Measurements from ENCODE around the gene FAF1. TPM values are rescaled to one million over a fixed set of nuclear protein-coding genes. Genes with fewer than 3 reads are reported as not detected.
"Not testable (repeated sequence)": the region's sequence is repeated elsewhere in the genome, so short reads cannot be mapped to it uniquely, and the experiment has no call there.

The FAF1 gene
- total RNA-seq, 2 donors from 2014 or later: 45.8 to 50.1 TPM

GRCh38 chr1:50906050-50906449 lies 54.0 kb downstream of the FAF1 start:
- DNase-seq; ATAC-seq; H3K36me3 Mint-ChIP-seq (ENCODE audit: low read depth); H3K27ac Mint-ChIP-seq; H3K27me3 Mint-ChIP-seq; H3K9me3 ChIP-seq (ENCODE audit: control insufficient read depth, low read length, poor library complexity, severe bottlenecking); H3K4me1 Mint-ChIP-seq; H3K4me3 Mint-ChIP-seq: not testable (repeated sequence)

- H3K4me1 Mint-ChIP-seq: peaks cover 21% of the 10 kb centered on the region
These were observed 57.6 kb downstream of the FAF1 start for GRCh38 chr1:50902419-50902818.

DNA sequence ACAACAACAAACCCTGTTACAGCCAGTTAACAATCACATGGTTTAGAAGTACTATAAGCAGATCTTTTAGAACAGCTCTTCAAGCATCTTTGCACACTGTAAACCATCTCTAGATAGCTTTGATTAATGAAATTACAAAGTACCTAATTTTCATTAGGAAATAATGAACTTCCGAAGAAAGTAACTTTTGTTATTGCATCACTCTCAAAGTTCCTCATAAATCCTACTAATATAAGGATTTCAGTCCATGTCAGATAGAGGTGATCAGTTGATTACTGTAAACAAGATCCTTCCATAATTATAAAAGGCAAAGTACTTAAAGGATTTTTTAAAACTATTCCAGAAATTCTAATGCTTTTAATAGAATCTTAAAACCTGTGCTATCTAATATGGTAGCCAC lies 58.2 kb downstream of the FAF1 start:
- H3K27me3 Mint-ChIP-seq: no peaks in the 10 kb centered on the region
- peaks cover 21% of the 10 kb centered on the region for H3K4me1 Mint-ChIP-seq
- H3K4me3 Mint-ChIP-seq: no peak overlapping the region
- DNase-seq (no peak), ATAC-seq (no peak)
- no peaks in the 10 kb centered on the region for H3K9me3 ChIP-seq (ENCODE audit: control insufficient read depth, low read length, poor library complexity, severe bottlenecking)
- no peaks in the 10 kb centered on the region for H3K36me3 Mint-ChIP-seq (ENCODE audit: low read depth)
- no peak overlapping the region for H3K27ac Mint-ChIP-seq

More at GRCh38 chr1:50902419-50902818, 57.6 kb downstream of the FAF1 start:
- no peaks in the 10 kb centered on the region for H3K9me3 ChIP-seq (ENCODE audit: control insufficient read depth, low read length, poor library complexity, severe bottlenecking)
- DNase-seq (no peak), ATAC-seq (no peak)
- Mint-ChIP-seq H3K4me3 (no peak overlapping the region), H3K36me3 (ENCODE audit: low read depth) (no peaks in the 10 kb centered on the region), H3K27ac (no peak overlapping the region), H3K27me3 (no peaks in the 10 kb centered on the region)

DNA sequence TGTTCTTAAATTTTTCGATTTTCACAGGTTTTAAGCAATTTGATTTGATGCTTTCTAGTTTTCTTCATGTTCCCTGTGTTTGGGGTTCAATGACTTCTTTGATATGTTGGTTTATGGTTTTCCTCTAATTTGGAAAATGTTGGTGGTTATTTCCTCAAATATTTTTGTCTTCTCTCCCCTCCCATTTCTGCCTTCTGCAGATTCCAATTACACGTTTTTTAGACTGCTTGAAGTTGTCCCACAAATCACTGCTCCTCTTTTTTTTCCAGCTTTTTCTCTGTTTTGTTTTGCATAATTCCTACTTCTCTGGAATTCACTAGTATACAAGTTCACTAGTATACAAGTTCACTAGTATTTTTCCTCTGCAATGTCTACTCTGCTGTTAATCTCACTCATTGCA lies 61.3 kb downstream of the FAF1 start:
- Mint-ChIP-seq H3K4me3 (no peak overlapping the region), H3K27me3 (no peaks in the 10 kb centered on the region), H3K4me1 (peaks cover 30% of the 10 kb centered on the region), H3K27ac (no peak overlapping the region), H3K36me3 (ENCODE audit: low read depth) (no peaks in the 10 kb centered on the region)
- H3K9me3 ChIP-seq (ENCODE audit: control insufficient read depth, low read length, poor library complexity, severe bottlenecking): no peaks in the 10 kb centered on the region
- DNase-seq: no peak
- ATAC-seq: no peak

DNA sequence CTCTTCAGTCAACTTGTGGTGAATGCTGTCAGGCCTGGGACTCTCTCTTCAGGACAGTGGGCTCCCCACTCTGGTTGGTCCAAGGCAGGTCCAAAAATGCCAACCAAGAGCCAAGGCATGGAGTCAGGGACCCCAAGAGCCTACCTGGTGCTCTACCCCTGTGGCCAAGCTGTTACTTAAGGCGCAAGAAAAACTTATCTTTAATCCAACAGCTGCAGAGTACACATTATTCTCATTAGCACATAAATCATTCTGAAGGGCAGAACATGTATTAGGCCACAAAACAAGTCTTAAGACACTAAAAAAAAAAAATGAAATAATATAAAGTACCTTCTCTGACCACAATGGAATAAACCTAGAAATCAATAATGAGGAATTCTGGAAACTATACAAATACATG lies 65.7 kb downstream of the FAF1 start:
- Mint-ChIP-seq H3K4me1 (peaks cover 25% of the 10 kb centered on the region), H3K27ac (peak overlapping the region; percentile 17), H3K27me3 (no peaks in the 10 kb centered on the region), H3K4me3 (no peak overlapping the region), H3K36me3 (ENCODE audit: low read depth) (peaks cover 2% of the 10 kb centered on the region)
- no peaks in the 10 kb centered on the region for H3K9me3 ChIP-seq (ENCODE audit: control insufficient read depth, low read length, poor library complexity, severe bottlenecking)
- DNase-seq (no peak), ATAC-seq (no peak)

DNA sequence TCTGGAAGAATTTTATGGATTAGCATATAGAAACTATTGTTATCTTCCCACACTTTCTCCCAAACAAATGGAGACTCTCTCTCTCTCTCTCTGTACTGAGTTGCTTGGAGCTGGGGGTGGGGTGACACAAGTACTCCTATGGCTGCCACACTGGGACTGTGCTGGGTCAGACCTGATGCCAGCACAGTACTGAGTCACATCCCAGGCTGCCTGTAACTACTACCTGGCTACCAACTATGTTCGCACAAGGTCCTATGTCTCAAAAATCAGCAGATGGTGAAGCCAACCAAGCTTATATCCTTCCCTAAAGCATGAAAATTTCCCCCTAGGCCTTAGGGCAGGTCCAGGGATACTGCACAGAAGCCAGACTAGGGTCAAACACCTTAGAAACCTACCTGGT lies 66.6 kb downstream of the FAF1 start:
- H3K27me3 Mint-ChIP-seq: no peaks in the 10 kb centered on the region
- no peak for ATAC-seq
- no peaks in the 10 kb centered on the region for H3K9me3 ChIP-seq (ENCODE audit: control insufficient read depth, low read length, poor library complexity, severe bottlenecking)
- peaks cover 2% of the 10 kb centered on the region for H3K36me3 Mint-ChIP-seq (ENCODE audit: low read depth)
- peaks cover 22% of the 10 kb centered on the region for H3K4me1 Mint-ChIP-seq
- H3K27ac Mint-ChIP-seq: no peak overlapping the region
- DNase-seq: no peak
- no peak overlapping the region for H3K4me3 Mint-ChIP-seq

DNA sequence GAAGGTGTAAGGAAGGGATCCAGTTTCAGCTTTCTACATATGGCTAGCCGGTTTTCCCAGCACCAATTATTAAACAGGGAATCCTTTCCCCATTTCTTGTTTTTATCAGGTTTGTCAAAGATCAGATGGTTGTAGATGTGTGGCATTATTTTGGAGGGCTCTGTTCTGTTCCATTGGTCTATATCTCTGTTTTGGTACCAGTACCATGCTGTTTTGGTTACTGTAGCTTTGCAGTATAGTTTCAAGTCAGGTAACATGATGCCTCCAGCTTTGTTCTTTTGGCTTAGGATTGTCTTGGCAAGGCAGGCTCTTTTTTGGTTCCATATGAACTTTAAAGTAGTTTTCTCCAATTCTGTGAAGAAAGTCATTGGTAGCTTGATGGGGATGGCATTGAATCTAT lies 72.5 kb downstream of the FAF1 start:
- H3K4me1 Mint-ChIP-seq; H3K4me3 Mint-ChIP-seq; DNase-seq; H3K27ac Mint-ChIP-seq; ATAC-seq; H3K27me3 Mint-ChIP-seq; H3K36me3 Mint-ChIP-seq (ENCODE audit: low read depth); H3K9me3 ChIP-seq (ENCODE audit: control insufficient read depth, low read length, poor library complexity, severe bottlenecking): not testable (repeated sequence)

- Mint-ChIP-seq H3K27me3 (no peaks in the 10 kb centered on the region), H3K27ac (no peak overlapping the region), H3K4me3 (no peak overlapping the region)
These were observed 79.7 kb downstream of the FAF1 start for GRCh38 chr1:50880373-50880772.

GRCh38 chr1:50879137-50879536 lies 80.9 kb downstream of the FAF1 start:
- H3K9me3 ChIP-seq (ENCODE audit: control insufficient read depth, low read length, poor library complexity, severe bottlenecking): no peaks in the 10 kb centered on the region
- Mint-ChIP-seq H3K27ac (peak overlapping the region; percentile 67), H3K4me1 (peaks cover 19% of the 10 kb centered on the region), H3K27me3 (no peaks in the 10 kb centered on the region), H3K4me3 (no peak overlapping the region), H3K36me3 (ENCODE audit: low read depth) (no peaks in the 10 kb centered on the region)
- ATAC-seq: no peak
- DNase-seq: no peak

More at GRCh38 chr1:50880373-50880772, 79.7 kb downstream of the FAF1 start:
- DNase-seq (no peak), ATAC-seq (no peak)
- Mint-ChIP-seq H3K36me3 (ENCODE audit: low read depth) (no peaks in the 10 kb centered on the region), H3K4me1 (peaks cover 19% of the 10 kb centered on the region)
- no peaks in the 10 kb centered on the region for H3K9me3 ChIP-seq (ENCODE audit: control insufficient read depth, low read length, poor library complexity, severe bottlenecking)

DNA sequence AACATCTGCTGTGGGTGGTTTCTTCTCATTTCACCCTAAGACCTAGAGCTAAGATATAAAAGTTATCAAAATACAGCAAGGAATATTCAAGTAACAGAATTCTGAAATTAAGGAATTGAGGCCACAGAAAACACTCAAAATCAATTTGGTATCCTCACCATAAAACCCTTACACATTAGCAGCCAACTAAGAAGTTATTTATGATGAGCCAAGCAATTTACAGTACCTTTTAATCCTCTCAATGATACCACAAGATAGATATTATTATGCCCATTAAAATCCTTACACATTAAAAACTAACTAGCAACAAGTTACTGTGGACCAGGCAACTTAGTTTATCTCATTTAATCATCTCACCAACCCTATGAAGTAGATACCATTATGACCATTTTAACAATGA lies 81.6 kb downstream of the FAF1 start:
- Mint-ChIP-seq H3K4me3 (no peak overlapping the region), H3K27me3 (no peaks in the 10 kb centered on the region), H3K27ac (peak overlapping the region; percentile 67), H3K36me3 (ENCODE audit: low read depth) (no peaks in the 10 kb centered on the region), H3K4me1 (peaks cover 18% of the 10 kb centered on the region)
- no peaks in the 10 kb centered on the region for H3K9me3 ChIP-seq (ENCODE audit: control insufficient read depth, low read length, poor library complexity, severe bottlenecking)
- ATAC-seq (no peak), DNase-seq (no peak)

GRCh38 chr1:50877641-50878040 lies 82.4 kb downstream of the FAF1 start:
- peak overlapping the region; percentile 21 for H3K27ac Mint-ChIP-seq
- no peaks in the 10 kb centered on the region for H3K9me3 ChIP-seq (ENCODE audit: control insufficient read depth, low read length, poor library complexity, severe bottlenecking)
- no peak for DNase-seq
- no peak for ATAC-seq
- peaks cover 20% of the 10 kb centered on the region for H3K4me1 Mint-ChIP-seq
- no peak overlapping the region for H3K4me3 Mint-ChIP-seq
- H3K36me3 Mint-ChIP-seq (ENCODE audit: low read depth): no peaks in the 10 kb centered on the region
- no peaks in the 10 kb centered on the region for H3K27me3 Mint-ChIP-seq

- Mint-ChIP-seq H3K27ac (no peak overlapping the region), H3K36me3 (ENCODE audit: low read depth) (no peaks in the 10 kb centered on the region), H3K27me3 (no peaks in the 10 kb centered on the region), H3K4me1 (peaks cover 12% of the 10 kb centered on the region), H3K4me3 (no peak overlapping the region)
- DNase-seq: peak; percentile 20 to 46 (median 27)
- no peaks in the 10 kb centered on the region for H3K9me3 ChIP-seq (ENCODE audit: control insufficient read depth, low read length, poor library complexity, severe bottlenecking)
- ATAC-seq: peak; percentile 88
These were observed 86.4 kb downstream of the FAF1 start for GRCh38 chr1:50873458-50874187.

DNA sequence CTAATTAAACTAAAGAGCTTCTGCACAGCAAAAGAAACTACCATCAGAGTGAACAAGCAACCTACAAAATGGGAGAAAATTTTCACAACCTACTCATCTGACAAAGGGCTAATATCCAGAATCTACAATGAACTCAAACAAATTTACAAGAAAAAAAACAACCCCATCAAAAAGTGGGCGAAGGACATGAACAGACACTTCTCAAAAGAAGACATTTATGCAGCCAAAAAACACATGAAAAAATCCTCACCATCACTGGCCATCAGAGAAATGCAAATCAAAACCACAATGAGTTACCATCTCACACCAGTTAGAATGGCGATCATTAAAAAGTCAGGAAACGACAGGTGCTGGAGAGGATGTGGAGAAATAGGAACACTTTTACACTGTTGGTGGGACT lies 95.2 kb downstream of the FAF1 start:
- not testable (repeated sequence) for DNase-seq; H3K9me3 ChIP-seq (ENCODE audit: control insufficient read depth, low read length, poor library complexity, severe bottlenecking); H3K27ac Mint-ChIP-seq; ATAC-seq; H3K4me1 Mint-ChIP-seq; H3K27me3 Mint-ChIP-seq; H3K36me3 Mint-ChIP-seq (ENCODE audit: low read depth); H3K4me3 Mint-ChIP-seq

DNA sequence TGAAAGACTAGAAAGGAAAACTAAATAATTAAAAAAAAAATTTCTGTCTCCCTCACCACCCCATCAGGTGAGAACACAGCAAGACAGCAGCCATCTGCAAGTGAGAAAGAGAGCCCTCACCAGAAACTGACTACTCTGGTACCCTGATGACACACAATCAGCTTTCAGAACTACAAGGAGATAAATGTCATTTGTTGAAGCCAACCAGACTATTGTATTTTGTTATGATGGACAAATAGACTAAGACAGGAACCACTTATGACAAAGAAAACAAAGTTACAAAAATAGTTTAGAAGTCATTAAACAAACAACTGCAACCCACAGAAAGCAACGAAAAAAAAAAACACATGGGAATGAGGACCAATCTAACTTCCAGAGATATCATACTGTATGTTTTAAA lies 98.3 kb downstream of the FAF1 start:
- Mint-ChIP-seq H3K27me3 (no peaks in the 10 kb centered on the region), H3K36me3 (ENCODE audit: low read depth) (no peaks in the 10 kb centered on the region), H3K4me3 (no peak overlapping the region), H3K4me1 (peaks cover 6% of the 10 kb centered on the region), H3K27ac (no peak overlapping the region)
- no peak for ATAC-seq
- H3K9me3 ChIP-seq (ENCODE audit: control insufficient read depth, low read length, poor library complexity, severe bottlenecking): peaks cover 3% of the 10 kb centered on the region
- DNase-seq: no peak

Measured in T-helper 17 cell (primary cell).